B cell (primary cell): ENCODE results near the gene BCL11A. TPM values are rescaled to one million over a fixed set of nuclear protein-coding genes. Genes with fewer than 3 reads are reported as not detected.

Source experiments
- ATAC-seq: fragments of 200-7000 bp; cut with Tn5 transposase; one replicate; pipeline ENCODE4 v1.10.0; 2021; ENCODE audit warnings: low read depth, mild to moderate bottlenecking, moderate number of reproducible peaks, moderate library complexity
- CTCF ChIA-PET: fragments of 350-600 bp; sonication (Branson Sonifier 250); formaldehyde crosslinking; loops from one replicate; lab custom pipeline; 2021; ENCODE audit warnings: antibody characterized with exemption, inconsistent platforms; lab: Charles Lee
- POLR2A ChIA-PET: fragments of 350-600 bp; sonication (Branson Sonifier 250); formaldehyde crosslinking; loops from one replicate; lab custom pipeline; 2021; ENCODE audit warnings: antibody characterized with exemption; lab: Charles Lee
- DNase-seq: peaks from one replicate; pipeline ENCODE4 v3.0.0; 2013
- H2AFZ ChIP-seq: 2 replicates; pipeline ENCODE4 v1.6.1; 2012; ENCODE audit warnings: mild to moderate bottlenecking, low read depth, low read length; ENCODE audit not compliant: insufficient read depth, poor library complexity, severe bottlenecking
- H3K27ac ChIP-seq, 2 donors: 1 replicate in 1 of 2; 2 replicates in 1 of 2; pipeline ENCODE4 v1.5.1; 2012 to 2013; ENCODE audit warnings: low read length in 2 of 2, mild to moderate bottlenecking in 2 of 2, moderate library complexity in 1 of 2
- H3K27me3 ChIP-seq, 4 experiments: fragments of 200-600 bp in 1 of 4; sonication (generic) in 1 of 4; replicated peaks in 1 of 4; 1 replicate in 2 of 4; 2 replicates in 2 of 4; pipeline versions ENCODE4 v1.6.1 to v1.7.0; 2013 to 2016; ENCODE audit warnings: low read length in 3 of 4, mild to moderate bottlenecking in 2 of 4, mixed read lengths in 1 of 4, moderate library complexity in 1 of 4; ENCODE audit not compliant: insufficient read depth in 4 of 4, control insufficient read depth in 3 of 4; ENCODE audit errors: control extremely low read depth in 1 of 4
- H3K36me3 ChIP-seq, 2 experiments: replicated peaks in 1 of 2; 1 replicate in 1 of 2; 2 replicates in 1 of 2; pipeline versions ENCODE4 v1.6.1 to v1.7.1; 2013; ENCODE audit warnings: low read length in 1 of 2; ENCODE audit not compliant: insufficient read depth in 2 of 2, control insufficient read depth in 1 of 2; ENCODE audit errors: control extremely low read depth in 1 of 2, extremely low read depth in 1 of 2
- H3K4me1 ChIP-seq, 2 donors: fragments of 200-600 bp in 1 of 2; sonication (generic) in 1 of 2; 1 replicate in 1 of 2; 2 replicates in 1 of 2; pipeline versions ENCODE4 v1.5.1 to v1.6.1; 2013 to 2017; ENCODE audit warnings: low read length in 2 of 2; ENCODE audit not compliant: control insufficient read depth in 2 of 2, insufficient read depth in 2 of 2
- H3K4me2 ChIP-seq: replicated peaks from 2 replicates; pipeline ENCODE3; 2012; ENCODE audit warnings: mild to moderate bottlenecking, low read depth, low read length; ENCODE audit not compliant: poor library complexity, severe bottlenecking
- H3K4me3 ChIP-seq, 5 experiments: fragments of 200-600 bp in 1 of 5; sonication (generic) in 1 of 5; 1 replicate in 3 of 5; 2 replicates in 2 of 5; pipeline versions ENCODE4 v1.5.1 to v1.7.0; 2011 to 2016; ENCODE audit warnings: low read length in 4 of 5, mild to moderate bottlenecking in 4 of 5, low read depth in 2 of 5, control low read depth in 1 of 5, moderate library complexity in 1 of 5; ENCODE audit not compliant: insufficient read depth in 1 of 5; ENCODE audit errors: control extremely low read depth in 1 of 5, extremely low read depth in 1 of 5
- H3K79me2 ChIP-seq: fragments of 200-600 bp; sonication (generic); one replicate; pipeline ENCODE4 v1.6.0; 2016; ENCODE audit warnings: low read length; ENCODE audit not compliant: control insufficient read depth, insufficient read depth
- H3K9ac ChIP-seq: fragments of 200-600 bp; sonication (generic); 2 replicates; pipeline ENCODE4 v1.6.1; 2017; ENCODE audit warnings: mild to moderate bottlenecking, low read length, moderate library complexity
- H3K9me3 ChIP-seq, 3 donors: one replicate each; pipeline versions ENCODE4 v1.6.1 to v1.7.1; 2013; ENCODE audit warnings: low read length in 2 of 3; ENCODE audit not compliant: control insufficient read depth in 2 of 3, insufficient read depth in 1 of 3; ENCODE audit errors: control extremely low read depth in 1 of 3
- H4K20me1 ChIP-seq: 2 replicates; pipeline ENCODE4 v1.6.0; 2012; ENCODE audit warnings: mild to moderate bottlenecking, low read length; ENCODE audit not compliant: insufficient read depth, control insufficient read depth, poor library complexity, severe bottlenecking
- H3K27ac Mint-ChIP-seq: one replicate; pipeline ENCODE4 v1.8.0; 2021; ENCODE audit warnings: mixed read lengths
- H3K27me3 Mint-ChIP-seq: one replicate; pipeline ENCODE4 v1.8.0; 2021; ENCODE audit warnings: mixed read lengths
- H3K4me1 Mint-ChIP-seq: one replicate; pipeline ENCODE4 v1.8.0; 2021; ENCODE audit warnings: mixed read lengths
- H3K4me3 Mint-ChIP-seq: one replicate; pipeline ENCODE4 v1.8.0; 2021; ENCODE audit warnings: mixed read lengths
- H3K9me3 Mint-ChIP-seq: one replicate; pipeline ENCODE4 v1.8.0; 2022; ENCODE audit warnings: mixed read lengths; ENCODE audit not compliant: insufficient read depth
- EZH2 ChIP-seq: IDR thresholded peaks from 2 replicates; pipeline ENCODE4 v1.6.1; 2012; ENCODE audit warnings: borderline replicate concordance, low read depth, mild to moderate bottlenecking, moderate library complexity, low read length; ENCODE audit not compliant: insufficient read depth, poor library complexity, severe bottlenecking
- WGBS: methylation state at CpG from one replicate; pipeline ENCODE4 v1.1.5; 2013; ENCODE audit warnings: missing lambda C conversion rate; ENCODE audit not compliant: insufficient coverage; 5-methylcytosine and 5-hydroxymethylcytosine counted together
- intact Hi-C: fragments of 100-400 bp; cut with micrococcal nuclease; formaldehyde crosslinking; loops from one replicate; pipeline ENCODE4 v1.10.0; 2022
- polyA plus RNA-seq: library from polyadenylated mRNA; depleted of rRNA; stranded (reverse); fragments of >200 nt; gene quantifications from 2 replicates; pipeline ENCODE4 v1.2.3, GENCODE V29; 2012
- total RNA-seq, 2 donors: library from RNA; stranded (reverse); fragments of 120-200 nt in 1 of 2; gene quantifications; 1 replicate in 1 of 2; 2 replicates in 1 of 2; pipeline versions ENCODE4 v1.2.3 to v1.2.4, GENCODE V29; 2013 to 2022
- TF ChIP-seq, protein P1 (sequence below): fragments of 200-600 bp; IDR thresholded peaks from one replicate; pipeline ENCODE4 v1.8.0; 2022; ENCODE audit warnings: antibody characterized with exemption, mild to moderate bottlenecking

The BCL11A gene
- total and polyA plus RNA-seq, 2 donors (not counting 1 experiment from before 2014, with no cell fraction given): 81.8 to 383 TPM

DNA sequence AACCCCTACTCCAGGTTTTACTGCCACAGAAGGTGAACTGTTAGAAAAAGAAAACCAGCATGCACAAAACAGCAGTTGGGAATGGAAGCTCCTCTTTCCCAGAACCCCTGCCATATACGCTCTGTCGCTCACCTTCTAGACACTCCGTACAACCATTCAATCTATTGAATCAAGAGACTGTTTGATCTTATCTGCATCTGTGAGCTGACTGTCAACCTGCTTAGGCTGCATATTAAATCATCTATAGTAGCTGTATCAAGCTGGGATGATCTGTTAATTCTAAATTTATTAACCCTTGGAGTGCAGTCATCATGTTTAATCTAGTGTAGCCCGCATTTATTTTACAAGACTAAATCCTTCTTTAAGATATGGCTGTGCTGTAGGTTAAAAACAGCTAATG lies 13.6 kb upstream of the BCL11A start:
- H3K4me3 ChIP-seq: no peak overlapping the region
- H4K20me1 ChIP-seq: no peaks in the 10 kb centered on the region
- Mint-ChIP-seq H3K9me3 (no peaks in the 10 kb centered on the region), H3K4me1 (peaks cover 15% of the 10 kb centered on the region), H3K27me3 (peaks cover 13% of the 10 kb centered on the region), H3K4me3 (no peak overlapping the region), H3K27ac (no peak overlapping the region)
- intact Hi-C loops: no loop called here
- H3K9me3 ChIP-seq: no peaks in the 10 kb centered on the region
- no peak for TF ChIP-seq EZH2
- TF ChIP-seq, protein P1, sequence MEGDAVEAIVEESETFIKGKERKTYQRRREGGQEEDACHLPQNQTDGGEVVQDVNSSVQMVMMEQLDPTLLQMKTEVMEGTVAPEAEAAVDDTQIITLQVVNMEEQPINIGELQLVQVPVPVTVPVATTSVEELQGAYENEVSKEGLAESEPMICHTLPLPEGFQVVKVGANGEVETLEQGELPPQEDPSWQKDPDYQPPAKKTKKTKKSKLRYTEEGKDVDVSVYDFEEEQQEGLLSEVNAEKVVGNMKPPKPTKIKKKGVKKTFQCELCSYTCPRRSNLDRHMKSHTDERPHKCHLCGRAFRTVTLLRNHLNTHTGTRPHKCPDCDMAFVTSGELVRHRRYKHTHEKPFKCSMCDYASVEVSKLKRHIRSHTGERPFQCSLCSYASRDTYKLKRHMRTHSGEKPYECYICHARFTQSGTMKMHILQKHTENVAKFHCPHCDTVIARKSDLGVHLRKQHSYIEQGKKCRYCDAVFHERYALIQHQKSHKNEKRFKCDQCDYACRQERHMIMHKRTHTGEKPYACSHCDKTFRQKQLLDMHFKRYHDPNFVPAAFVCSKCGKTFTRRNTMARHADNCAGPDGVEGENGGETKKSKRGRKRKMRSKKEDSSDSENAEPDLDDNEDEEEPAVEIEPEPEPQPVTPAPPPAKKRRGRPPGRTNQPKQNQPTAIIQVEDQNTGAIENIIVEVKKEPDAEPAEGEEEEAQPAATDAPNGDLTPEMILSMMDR: no peak
- WGBS: no CpG with 5 or more reads among the region's 4 CpGs
- no peak overlapping the region for H3K27ac ChIP-seq
- H3K27me3 ChIP-seq: peaks cover 0 to 22% (median 19%) of the 10 kb centered on the region in 4 experiments
- H3K4me2 ChIP-seq: no peak overlapping the region
- no peaks in the 10 kb centered on the region for H3K36me3 ChIP-seq
- H3K9ac ChIP-seq: no peak overlapping the region
- H3K79me2 ChIP-seq: peaks cover 13% of the 10 kb centered on the region
- H3K4me1 ChIP-seq: peaks cover 20 to 31% of the 10 kb centered on the region in 2 donors
- POLR2A ChIA-PET: no interaction called here
- H2AFZ ChIP-seq: no peak overlapping the region
- ATAC-seq: no peak
- CTCF ChIA-PET: interaction anchor here (0.6 to 10.2 kb wide), 15 partner anchors 11 to 1996 kb away, joined by 3 to 142 read pairs (median 16); partner anchors contain the start of gene BCL11A
- DNase-seq: no peak

DNA sequence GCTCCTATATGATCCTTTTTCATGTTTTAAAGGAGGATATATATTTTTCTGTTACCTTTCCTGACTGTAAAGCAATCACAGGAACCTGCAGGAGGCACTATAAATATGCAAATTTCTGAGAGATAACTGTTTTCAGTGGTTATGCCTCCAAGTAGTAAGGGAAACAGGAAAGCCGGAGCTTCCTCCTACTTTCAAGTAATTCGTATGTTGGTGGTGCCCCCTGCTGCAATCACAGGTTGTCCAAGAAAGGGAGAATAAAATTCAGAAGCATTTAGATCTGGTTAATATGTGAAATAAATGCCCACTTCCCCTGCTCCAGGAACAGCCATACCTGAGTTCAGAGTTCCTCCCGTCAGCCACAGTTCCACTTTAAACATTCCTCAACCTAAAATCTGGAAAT lies 12.0 kb upstream of the BCL11A start:
- no peaks in the 10 kb centered on the region for H3K27me3 Mint-ChIP-seq
- Histone ChIP-seq H3K36me3 (no peaks in the 10 kb centered on the region), H3K27ac (no peak overlapping the region), H4K20me1 (no peaks in the 10 kb centered on the region), H3K79me2 (peaks cover 17% of the 10 kb centered on the region), H2AFZ (no peak overlapping the region), H3K9me3 (no peaks in the 10 kb centered on the region), H3K4me2 (peak overlapping the region; percentile 18), H3K4me1 (peaks cover 19 to 28% of the 10 kb centered on the region in 2 donors), H3K4me3 (no peak overlapping the region), H3K9ac (no peak overlapping the region), H3K27me3 (peaks cover 0 to 16% (median 9%) of the 10 kb centered on the region in 4 experiments)
- H3K9me3 Mint-ChIP-seq: no peaks in the 10 kb centered on the region
- CTCF ChIA-PET: interaction anchor here (0.5 to 10.2 kb wide), 25 partner anchors 9 to 1807 kb away, joined by 3 to 142 read pairs (median 5); no protein-coding TSS in a partner anchor
- H3K27ac Mint-ChIP-seq: no peak overlapping the region
- intact Hi-C loops: loop anchor here (1.0 kb wide), 3 partner anchors 1116 to 1540 kb away; no protein-coding TSS in a partner anchor
- H3K4me1 Mint-ChIP-seq: peaks cover 21% of the 10 kb centered on the region
- POLR2A ChIA-PET: interaction anchor here (0.7 to 0.8 kb wide), 3 partner anchors 12 to 225 kb away, joined by 3 read pairs; partner anchors contain the start of gene BCL11A
- ATAC-seq: peak; percentile 44
- WGBS: no CpG with 5 or more reads among the region's 3 CpGs
- no peak overlapping the region for H3K4me3 Mint-ChIP-seq
- TF ChIP-seq EZH2: no peak
- TF ChIP-seq, protein P1: peak; percentile 52
- peak; percentile 74 for DNase-seq
